ENCODE data around the gene PCDH9. TPM values are rescaled to one million over a fixed set of nuclear protein-coding genes. Genes with fewer than 3 reads are reported as not detected.

The PCDH9 gene
- total RNA-seq, 1 donor from 2014 or later = 0.40 TPM

- TF ChIP-seq CTCF (conservative IDR thresholded peaks at IDR 0.05; ENCODE audit: low read depth, low read length) = no peak
- DNase-seq (ENCODE audit: low read depth) = no peak
- no peak overlapping the region for H3K4me3 ChIP-seq (ENCODE audit: low read depth, low read length)
Observed at GRCh38 chr13:66948910-66949309, 281.2 kb downstream of the PCDH9 start.

GRCh38 chr13:66943530-66943929 lies 286.6 kb downstream of the PCDH9 start:
- DNase-seq (ENCODE audit: low read depth) = no peak
- H3K4me3 ChIP-seq (ENCODE audit: low read depth, low read length) = no peak overlapping the region
- no peak for TF ChIP-seq CTCF (conservative IDR thresholded peaks at IDR 0.05; ENCODE audit: low read depth, low read length)

- peak; percentile 46 for DNase-seq (ENCODE audit: low read depth)
- TF ChIP-seq CTCF (conservative IDR thresholded peaks at IDR 0.05; ENCODE audit: low read depth, low read length) = no peak
- no peak overlapping the region for H3K4me3 ChIP-seq (ENCODE audit: low read depth, low read length)
Observed at GRCh38 chr13:66940113-66940512, 290.0 kb downstream of the PCDH9 start.

GRCh38 chr13:66937423-66937822 lies 292.7 kb downstream of the PCDH9 start:
- TF ChIP-seq CTCF (conservative IDR thresholded peaks at IDR 0.05; ENCODE audit: low read depth, low read length) = no peak
- no peak overlapping the region for H3K4me3 ChIP-seq (ENCODE audit: low read depth, low read length)
- no peak for DNase-seq (ENCODE audit: low read depth)

GRCh38 chr13:66933994-66934393 lies 296.1 kb downstream of the PCDH9 start:
- no peak for TF ChIP-seq CTCF (conservative IDR thresholded peaks at IDR 0.05; ENCODE audit: low read depth, low read length)
- H3K4me3 ChIP-seq (ENCODE audit: low read depth, low read length) = peak overlapping the region; percentile 2
- peak; percentile 67 for DNase-seq (ENCODE audit: low read depth)

GRCh38 chr13:66933527-66933926 lies 296.6 kb downstream of the PCDH9 start:
- DNase-seq (ENCODE audit: low read depth) = no peak
- H3K4me3 ChIP-seq (ENCODE audit: low read depth, low read length) = no peak overlapping the region
- TF ChIP-seq CTCF (conservative IDR thresholded peaks at IDR 0.05; ENCODE audit: low read depth, low read length) = no peak

GRCh38 chr13:66927562-66927961 lies 302.6 kb downstream of the PCDH9 start:
- no peak for TF ChIP-seq CTCF (conservative IDR thresholded peaks at IDR 0.05; ENCODE audit: low read depth, low read length)
- DNase-seq (ENCODE audit: low read depth) = no peak

More at GRCh38 chr13:66927562-66927961, 302.6 kb downstream of the PCDH9 start:
- H3K4me3 ChIP-seq (ENCODE audit: low read depth, low read length) = no peak overlapping the region

Measured in epithelial cell of proximal tubule (primary cell).